ENCODE measurements around the gene ABHD1.

DNA sequence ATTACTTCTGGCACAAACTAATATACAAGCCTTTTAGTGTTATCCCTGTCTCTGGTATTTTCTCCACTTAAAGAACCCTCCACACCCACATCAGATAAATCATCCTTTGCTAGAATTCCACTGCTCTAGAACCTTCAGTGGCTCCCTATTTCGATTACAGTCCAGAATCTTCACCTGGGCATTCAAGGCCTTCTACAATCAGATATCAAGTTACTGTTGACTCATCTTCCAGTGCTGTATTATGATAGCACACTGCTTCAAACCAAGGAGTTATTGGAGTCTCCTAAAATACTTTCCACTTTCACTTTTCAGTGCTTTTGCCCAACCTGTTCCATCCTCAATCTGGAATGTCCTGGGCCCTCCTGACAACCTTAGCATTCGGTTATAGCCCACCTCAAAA is 8.1 kb upstream of the ABHD1 start:
- TF ChIP-seq, protein P1, sequence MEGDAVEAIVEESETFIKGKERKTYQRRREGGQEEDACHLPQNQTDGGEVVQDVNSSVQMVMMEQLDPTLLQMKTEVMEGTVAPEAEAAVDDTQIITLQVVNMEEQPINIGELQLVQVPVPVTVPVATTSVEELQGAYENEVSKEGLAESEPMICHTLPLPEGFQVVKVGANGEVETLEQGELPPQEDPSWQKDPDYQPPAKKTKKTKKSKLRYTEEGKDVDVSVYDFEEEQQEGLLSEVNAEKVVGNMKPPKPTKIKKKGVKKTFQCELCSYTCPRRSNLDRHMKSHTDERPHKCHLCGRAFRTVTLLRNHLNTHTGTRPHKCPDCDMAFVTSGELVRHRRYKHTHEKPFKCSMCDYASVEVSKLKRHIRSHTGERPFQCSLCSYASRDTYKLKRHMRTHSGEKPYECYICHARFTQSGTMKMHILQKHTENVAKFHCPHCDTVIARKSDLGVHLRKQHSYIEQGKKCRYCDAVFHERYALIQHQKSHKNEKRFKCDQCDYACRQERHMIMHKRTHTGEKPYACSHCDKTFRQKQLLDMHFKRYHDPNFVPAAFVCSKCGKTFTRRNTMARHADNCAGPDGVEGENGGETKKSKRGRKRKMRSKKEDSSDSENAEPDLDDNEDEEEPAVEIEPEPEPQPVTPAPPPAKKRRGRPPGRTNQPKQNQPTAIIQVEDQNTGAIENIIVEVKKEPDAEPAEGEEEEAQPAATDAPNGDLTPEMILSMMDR (conservative IDR thresholded peaks at IDR 0.05; ENCODE audit: low read depth in 2 of 2): no peak
- TF ChIP-seq ZNF331 (CRISPR knock-in tag; IDR thresholded peaks at IDR 0.05; ENCODE audit: low read depth) (no peak), EZH2 (IDR thresholded peaks at IDR 0.05; ENCODE audit: low read depth, unreplicated experiment) (no peak), POLR2AphosphoS5 (IDR thresholded peaks at IDR 0.05; ENCODE audit: low read depth) (no peak), ZNF114 (CRISPR knock-in tag; IDR thresholded peaks at IDR 0.05) (no peak), EZH2phosphoT487 (IDR thresholded peaks at IDR 0.05; ENCODE audit: unreplicated experiment) (no peak), JUNB (IDR thresholded peaks at IDR 0.05; ENCODE audit: unreplicated experiment) (no peak), NANOG (IDR thresholded peaks at IDR 0.05; ENCODE audit: borderline replicate concordance) (no peak), CREB1 (CRISPR knock-in tag; IDR thresholded peaks at IDR 0.05; ENCODE audit: low read depth) (no peak), STAT1 (IDR thresholded peaks at IDR 0.05; ENCODE audit: unreplicated experiment) (no peak)
- TF ChIP-seq, protein P2, sequence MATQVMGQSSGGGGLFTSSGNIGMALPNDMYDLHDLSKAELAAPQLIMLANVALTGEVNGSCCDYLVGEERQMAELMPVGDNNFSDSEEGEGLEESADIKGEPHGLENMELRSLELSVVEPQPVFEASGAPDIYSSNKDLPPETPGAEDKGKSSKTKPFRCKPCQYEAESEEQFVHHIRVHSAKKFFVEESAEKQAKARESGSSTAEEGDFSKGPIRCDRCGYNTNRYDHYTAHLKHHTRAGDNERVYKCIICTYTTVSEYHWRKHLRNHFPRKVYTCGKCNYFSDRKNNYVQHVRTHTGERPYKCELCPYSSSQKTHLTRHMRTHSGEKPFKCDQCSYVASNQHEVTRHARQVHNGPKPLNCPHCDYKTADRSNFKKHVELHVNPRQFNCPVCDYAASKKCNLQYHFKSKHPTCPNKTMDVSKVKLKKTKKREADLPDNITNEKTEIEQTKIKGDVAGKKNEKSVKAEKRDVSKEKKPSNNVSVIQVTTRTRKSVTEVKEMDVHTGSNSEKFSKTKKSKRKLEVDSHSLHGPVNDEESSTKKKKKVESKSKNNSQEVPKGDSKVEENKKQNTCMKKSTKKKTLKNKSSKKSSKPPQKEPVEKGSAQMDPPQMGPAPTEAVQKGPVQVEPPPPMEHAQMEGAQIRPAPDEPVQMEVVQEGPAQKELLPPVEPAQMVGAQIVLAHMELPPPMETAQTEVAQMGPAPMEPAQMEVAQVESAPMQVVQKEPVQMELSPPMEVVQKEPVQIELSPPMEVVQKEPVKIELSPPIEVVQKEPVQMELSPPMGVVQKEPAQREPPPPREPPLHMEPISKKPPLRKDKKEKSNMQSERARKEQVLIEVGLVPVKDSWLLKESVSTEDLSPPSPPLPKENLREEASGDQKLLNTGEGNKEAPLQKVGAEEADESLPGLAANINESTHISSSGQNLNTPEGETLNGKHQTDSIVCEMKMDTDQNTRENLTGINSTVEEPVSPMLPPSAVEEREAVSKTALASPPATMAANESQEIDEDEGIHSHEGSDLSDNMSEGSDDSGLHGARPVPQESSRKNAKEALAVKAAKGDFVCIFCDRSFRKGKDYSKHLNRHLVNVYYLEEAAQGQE (IDR thresholded peaks at IDR 0.05; ENCODE audit: unreplicated experiment): no peak
- TF ChIP-seq, protein P3, sequence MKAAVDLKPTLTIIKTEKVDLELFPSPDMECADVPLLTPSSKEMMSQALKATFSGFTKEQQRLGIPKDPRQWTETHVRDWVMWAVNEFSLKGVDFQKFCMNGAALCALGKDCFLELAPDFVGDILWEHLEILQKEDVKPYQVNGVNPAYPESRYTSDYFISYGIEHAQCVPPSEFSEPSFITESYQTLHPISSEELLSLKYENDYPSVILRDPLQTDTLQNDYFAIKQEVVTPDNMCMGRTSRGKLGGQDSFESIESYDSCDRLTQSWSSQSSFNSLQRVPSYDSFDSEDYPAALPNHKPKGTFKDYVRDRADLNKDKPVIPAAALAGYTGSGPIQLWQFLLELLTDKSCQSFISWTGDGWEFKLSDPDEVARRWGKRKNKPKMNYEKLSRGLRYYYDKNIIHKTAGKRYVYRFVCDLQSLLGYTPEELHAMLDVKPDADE (IDR thresholded peaks at IDR 0.05): no peak
- TF ChIP-seq, protein P4, sequence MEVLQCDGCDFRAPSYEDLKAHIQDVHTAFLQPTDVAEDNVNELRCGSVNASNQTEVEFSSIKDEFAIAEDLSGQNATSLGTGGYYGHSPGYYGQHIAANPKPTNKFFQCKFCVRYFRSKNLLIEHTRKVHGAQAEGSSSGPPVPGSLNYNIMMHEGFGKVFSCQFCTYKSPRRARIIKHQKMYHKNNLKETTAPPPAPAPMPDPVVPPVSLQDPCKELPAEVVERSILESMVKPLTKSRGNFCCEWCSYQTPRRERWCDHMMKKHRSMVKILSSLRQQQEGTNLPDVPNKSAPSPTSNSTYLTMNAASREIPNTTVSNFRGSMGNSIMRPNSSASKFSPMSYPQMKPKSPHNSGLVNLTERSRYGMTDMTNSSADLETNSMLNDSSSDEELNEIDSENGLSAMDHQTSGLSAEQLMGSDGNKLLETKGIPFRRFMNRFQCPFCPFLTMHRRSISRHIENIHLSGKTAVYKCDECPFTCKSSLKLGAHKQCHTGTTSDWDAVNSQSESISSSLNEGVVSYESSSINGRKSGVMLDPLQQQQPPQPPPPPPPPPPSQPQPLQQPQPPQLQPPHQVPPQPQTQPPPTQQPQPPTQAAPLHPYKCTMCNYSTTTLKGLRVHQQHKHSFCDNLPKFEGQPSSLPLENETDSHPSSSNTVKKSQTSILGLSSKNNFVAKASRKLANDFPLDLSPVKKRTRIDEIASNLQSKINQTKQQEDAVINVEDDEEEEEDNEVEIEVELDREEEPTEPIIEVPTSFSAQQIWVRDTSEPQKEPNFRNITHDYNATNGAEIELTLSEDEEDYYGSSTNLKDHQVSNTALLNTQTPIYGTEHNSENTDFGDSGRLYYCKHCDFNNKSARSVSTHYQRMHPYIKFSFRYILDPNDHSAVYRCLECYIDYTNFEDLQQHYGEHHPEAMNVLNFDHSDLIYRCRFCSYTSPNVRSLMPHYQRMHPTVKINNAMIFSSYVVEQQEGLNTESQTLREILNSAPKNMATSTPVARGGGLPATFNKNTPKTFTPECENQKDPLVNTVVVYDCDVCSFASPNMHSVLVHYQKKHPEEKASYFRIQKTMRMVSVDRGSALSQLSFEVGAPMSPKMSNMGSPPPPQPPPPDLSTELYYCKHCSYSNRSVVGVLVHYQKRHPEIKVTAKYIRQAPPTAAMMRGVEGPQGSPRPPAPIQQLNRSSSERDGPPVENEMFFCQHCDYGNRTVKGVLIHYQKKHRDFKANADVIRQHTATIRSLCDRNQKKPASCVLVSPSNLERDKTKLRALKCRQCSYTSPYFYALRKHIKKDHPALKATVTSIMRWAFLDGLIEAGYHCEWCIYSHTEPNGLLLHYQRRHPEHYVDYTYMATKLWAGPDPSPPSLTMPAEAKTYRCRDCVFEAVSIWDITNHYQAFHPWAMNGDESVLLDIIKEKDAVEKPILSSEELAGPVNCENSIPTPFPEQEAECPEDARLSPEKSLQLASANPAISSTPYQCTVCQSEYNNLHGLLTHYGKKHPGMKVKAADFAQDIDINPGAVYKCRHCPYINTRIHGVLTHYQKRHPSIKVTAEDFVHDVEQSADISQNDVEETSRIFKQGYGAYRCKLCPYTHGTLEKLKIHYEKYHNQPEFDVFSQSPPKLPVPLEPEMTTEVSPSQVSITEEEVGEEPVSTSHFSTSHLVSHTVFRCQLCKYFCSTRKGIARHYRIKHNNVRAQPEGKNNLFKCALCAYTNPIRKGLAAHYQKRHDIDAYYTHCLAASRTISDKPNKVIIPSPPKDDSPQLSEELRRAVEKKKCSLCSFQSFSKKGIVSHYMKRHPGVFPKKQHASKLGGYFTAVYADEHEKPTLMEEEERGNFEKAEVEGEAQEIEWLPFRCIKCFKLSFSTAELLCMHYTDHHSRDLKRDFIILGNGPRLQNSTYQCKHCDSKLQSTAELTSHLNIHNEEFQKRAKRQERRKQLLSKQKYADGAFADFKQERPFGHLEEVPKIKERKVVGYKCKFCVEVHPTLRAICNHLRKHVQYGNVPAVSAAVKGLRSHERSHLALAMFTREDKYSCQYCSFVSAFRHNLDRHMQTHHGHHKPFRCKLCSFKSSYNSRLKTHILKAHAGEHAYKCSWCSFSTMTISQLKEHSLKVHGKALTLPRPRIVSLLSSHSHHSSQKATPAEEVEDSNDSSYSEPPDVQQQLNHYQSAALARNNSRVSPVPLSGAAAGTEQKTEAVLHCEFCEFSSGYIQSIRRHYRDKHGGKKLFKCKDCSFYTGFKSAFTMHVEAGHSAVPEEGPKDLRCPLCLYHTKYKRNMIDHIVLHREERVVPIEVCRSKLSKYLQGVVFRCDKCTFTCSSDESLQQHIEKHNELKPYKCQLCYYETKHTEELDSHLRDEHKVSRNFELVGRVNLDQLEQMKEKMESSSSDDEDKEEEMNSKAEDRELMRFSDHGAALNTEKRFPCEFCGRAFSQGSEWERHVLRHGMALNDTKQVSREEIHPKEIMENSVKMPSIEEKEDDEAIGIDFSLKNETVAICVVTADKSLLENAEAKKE (CRISPR knock-in tag; IDR thresholded peaks at IDR 0.05): no peak

All from GM23338 (cell line).